Subcutaneous abdominal adipose tissue (tissue), 5 donors: ENCODE results near the gene SLC9A9.

ENCODE experiments used
- H3K27ac ChIP-seq: one replicate; pipeline ENCODE4 v1.7.0; 2013; ENCODE audit warnings: low read depth, mild to moderate bottlenecking, inconsistent platforms, low read length, moderate library complexity
- H3K27me3 ChIP-seq, 5 donors: one replicate each; pipeline ENCODE4 v1.7.0; 2013; ENCODE audit warnings: low read length in 5 of 5, inconsistent platforms in 1 of 5; ENCODE audit not compliant: control insufficient read depth in 5 of 5, insufficient read depth in 4 of 5
- H3K36me3 ChIP-seq, 5 donors: one replicate each; pipeline ENCODE4 v1.7.0; 2013; ENCODE audit warnings: low read length in 5 of 5; ENCODE audit not compliant: control insufficient read depth in 5 of 5, insufficient read depth in 5 of 5
- H3K4me1 ChIP-seq, 5 donors: one replicate each; pipeline ENCODE4 v1.7.0; 2013; ENCODE audit warnings: low read length in 5 of 5, mild to moderate bottlenecking in 3 of 5, moderate library complexity in 1 of 5; ENCODE audit not compliant: control insufficient read depth in 5 of 5, insufficient read depth in 5 of 5
- H3K4me3 ChIP-seq, 5 donors: one replicate each; pipeline ENCODE4 v1.7.0; 2013; ENCODE audit warnings: low read length in 5 of 5, low read depth in 1 of 5
- H3K9ac ChIP-seq, 5 donors: one replicate each; pipeline ENCODE4 v1.7.0; 2013; ENCODE audit warnings: low read length in 5 of 5, mild to moderate bottlenecking in 4 of 5, moderate library complexity in 3 of 5
- H3K9me3 ChIP-seq, 5 donors: one replicate each; pipeline ENCODE4 v1.7.0; 2013; ENCODE audit warnings: low read length in 5 of 5; ENCODE audit not compliant: control insufficient read depth in 5 of 5
- donor health status: healthy.
- donor health status: healthy.
- donor health status: healthy.
- donor health status: healthy.
- donor health status: healthy.

SLC9A9 gene

DNA sequence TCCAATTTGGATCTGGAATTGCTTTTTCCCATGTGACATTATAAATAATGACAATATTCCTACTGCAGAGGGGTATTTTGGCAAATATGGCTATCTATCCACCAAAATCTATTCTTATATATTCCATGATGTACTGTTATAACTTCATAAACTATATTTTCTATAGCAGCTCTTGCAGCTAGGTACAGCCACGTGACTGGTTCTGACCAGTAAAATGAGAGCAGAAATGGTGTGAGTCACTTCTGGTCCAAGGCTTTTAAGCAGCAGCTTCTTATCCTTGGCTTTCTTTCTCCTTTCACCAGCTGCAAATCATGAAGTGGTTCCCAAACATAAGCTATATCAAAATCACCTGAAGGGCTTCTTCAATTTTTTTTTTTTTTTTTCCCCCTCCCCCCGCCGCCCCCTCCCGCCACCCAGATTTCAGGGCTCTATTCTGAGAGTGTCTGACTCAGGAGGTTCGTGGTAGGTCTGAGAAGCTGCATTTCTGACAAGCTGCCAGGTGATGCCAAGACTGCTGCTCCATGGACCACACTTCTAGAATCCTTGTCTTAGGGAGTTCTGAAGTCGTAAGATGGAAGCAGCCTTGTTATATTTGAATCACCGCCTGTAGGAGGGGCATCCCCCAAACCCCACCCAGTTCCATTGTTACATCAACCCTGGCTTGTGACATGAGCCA lies 371.2 kb downstream of the SLC9A9 start:
- Histone ChIP-seq H3K4me3 (no peak overlapping the region), H3K27ac (no peak overlapping the region), H3K9ac (no peak overlapping the region), H3K27me3 (no peaks in the 10 kb centered on the region), H3K4me1 (peaks cover 0 to 5% (median under 1%) of the 10 kb centered on the region in 5 donors), H3K9me3 (no peaks in the 10 kb centered on the region), H3K36me3 (peaks cover 0 to 6% (median 0%) of the 10 kb centered on the region in 5 donors)

DNA sequence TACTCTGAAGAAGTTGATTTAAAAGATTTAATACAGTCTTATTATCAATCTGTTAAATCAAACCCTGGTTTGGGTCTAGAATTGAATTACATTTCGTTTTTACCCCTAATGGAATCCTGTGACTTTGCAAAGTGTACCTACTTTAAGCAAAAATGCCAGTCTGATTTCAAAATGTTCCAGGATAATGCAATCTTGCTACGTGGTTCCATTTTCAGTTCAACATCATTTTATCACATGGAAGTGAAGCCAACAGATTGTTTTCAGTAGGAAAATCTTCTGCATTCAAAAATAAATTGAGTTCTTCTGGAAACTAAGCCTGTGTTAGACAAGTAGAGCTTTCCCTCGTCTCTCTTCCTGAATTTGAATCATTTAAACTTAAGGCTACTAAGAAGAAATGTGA lies 372.3 kb downstream of the SLC9A9 start:
- no peaks in the 10 kb centered on the region for H3K27me3 ChIP-seq
- H3K4me3 ChIP-seq, result no peak overlapping the region
- H3K36me3 ChIP-seq, result peaks cover 0 to 6% (median 0%) of the 10 kb centered on the region in 5 donors
- peaks cover 0 to 5% (median 0%) of the 10 kb centered on the region in 5 donors for H3K4me1 ChIP-seq
- no peak overlapping the region for H3K9ac ChIP-seq
- H3K9me3 ChIP-seq, result no peaks in the 10 kb centered on the region
- no peak overlapping the region for H3K27ac ChIP-seq

GRCh38 chr3:143472731-143473523 lies 375.3 kb downstream of the SLC9A9 start:
- Histone ChIP-seq H3K4me1 (peaks cover 0 to 5% (median 0%) of the 10 kb centered on the region in 5 donors), H3K9ac (no peak overlapping the region), H3K36me3 (peaks cover 0 to under 1% (median 0%) of the 10 kb centered on the region in 5 donors), H3K9me3 (no peaks in the 10 kb centered on the region), H3K27me3 (no peaks in the 10 kb centered on the region), H3K27ac (no peak overlapping the region), H3K4me3 (no peak overlapping the region)

GRCh38 chr3:143471705-143472104 lies 376.6 kb downstream of the SLC9A9 start:
- Histone ChIP-seq H3K9ac (no peak overlapping the region), H3K4me1 (peaks cover 0 to 5% (median 0%) of the 10 kb centered on the region in 5 donors), H3K27me3 (no peaks in the 10 kb centered on the region), H3K27ac (no peak overlapping the region), H3K9me3 (no peaks in the 10 kb centered on the region), H3K36me3 (peaks cover under 1 to 3% (median 2%) of the 10 kb centered on the region in 5 donors), H3K4me3 (no peak overlapping the region)

- Histone ChIP-seq H3K4me1 (peaks cover 0 to 5% (median 0%) of the 10 kb centered on the region in 5 donors), H3K27me3 (no peaks in the 10 kb centered on the region), H3K27ac (no peak overlapping the region), H3K36me3 (peaks cover 3 to 19% (median 13%) of the 10 kb centered on the region in 5 donors), H3K4me3 (no peak overlapping the region), H3K9ac (no peak overlapping the region), H3K9me3 (no peaks in the 10 kb centered on the region)
Measured at GRCh38 chr3:143469159-143469558, 379.1 kb downstream of the SLC9A9 start.

GRCh38 chr3:143465666-143466065 lies 382.6 kb downstream of the SLC9A9 start:
- H3K4me1 ChIP-seq, result no peaks in the 10 kb centered on the region
- no peaks in the 10 kb centered on the region for H3K27me3 ChIP-seq
- no peak overlapping the region for H3K4me3 ChIP-seq
- H3K9me3 ChIP-seq, result no peaks in the 10 kb centered on the region
- no peak overlapping the region for H3K9ac ChIP-seq
- no peak overlapping the region for H3K27ac ChIP-seq
- H3K36me3 ChIP-seq, result peaks cover 7 to 19% (median 13%) of the 10 kb centered on the region in 5 donors

DNA sequence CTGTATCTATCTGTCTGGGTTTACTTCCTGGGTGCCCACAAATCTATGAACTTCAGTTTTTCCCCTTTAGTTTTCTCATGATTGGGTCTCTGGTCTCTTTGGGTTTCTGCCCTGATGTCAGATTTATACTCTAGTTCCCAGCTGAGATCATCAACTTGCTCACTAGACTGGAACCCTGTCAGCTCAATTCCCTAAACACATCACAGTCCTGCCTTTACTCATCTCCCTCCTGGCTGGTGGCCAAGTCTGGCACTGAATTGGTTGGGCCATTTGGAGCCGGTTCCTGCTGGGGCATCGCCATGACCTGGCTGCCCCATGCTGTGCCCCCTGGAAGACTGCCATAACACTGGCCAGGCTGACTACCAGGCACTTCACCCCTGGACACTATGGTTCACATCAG lies 383.4 kb downstream of the SLC9A9 start:
- Histone ChIP-seq H3K9ac (no peak overlapping the region), H3K27ac (no peak overlapping the region), H3K4me3 (no peak overlapping the region), H3K36me3 (peaks cover 7 to 19% (median 17%) of the 10 kb centered on the region in 5 donors), H3K27me3 (no peaks in the 10 kb centered on the region), H3K9me3 (no peaks in the 10 kb centered on the region), H3K4me1 (no peaks in the 10 kb centered on the region)

GRCh38 chr3:143455480-143455879 lies 392.8 kb downstream of the SLC9A9 start:
- Histone ChIP-seq H3K9me3 (peaks cover 0 to 7% (median 5%) of the 10 kb centered on the region in 5 donors), H3K36me3 (peaks cover 0 to 4% (median 0%) of the 10 kb centered on the region in 5 donors), H3K27ac (no peak overlapping the region), H3K27me3 (no peaks in the 10 kb centered on the region), H3K9ac (no peak overlapping the region), H3K4me1 (no peaks in the 10 kb centered on the region), H3K4me3 (no peak overlapping the region)

DNA sequence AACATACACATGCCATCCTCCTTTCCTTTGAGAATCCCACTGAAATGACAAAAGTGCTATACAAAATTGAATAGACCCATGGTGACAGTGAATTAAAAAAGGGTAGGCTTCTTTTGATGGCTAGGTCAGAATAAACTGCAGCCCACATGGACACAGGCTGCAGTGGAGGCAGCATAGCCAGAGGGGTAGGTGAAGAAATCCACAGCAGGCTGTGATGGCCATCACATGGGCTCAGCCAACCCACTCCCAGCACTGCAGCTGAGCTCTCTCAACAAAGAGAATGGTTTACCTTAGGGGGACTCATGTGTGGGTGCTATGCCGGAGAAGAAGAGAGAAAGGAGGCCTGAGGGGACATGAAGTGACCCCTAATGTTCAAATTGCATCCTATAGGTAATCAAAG lies 397.6 kb downstream of the SLC9A9 start:
- no peak overlapping the region for H3K27ac ChIP-seq
- peaks cover 0 to 7% (median 3%) of the 10 kb centered on the region in 5 donors for H3K9me3 ChIP-seq
- H3K27me3 ChIP-seq, result no peaks in the 10 kb centered on the region
- no peaks in the 10 kb centered on the region for H3K4me1 ChIP-seq
- peaks cover 0 to 3% (median 0%) of the 10 kb centered on the region in 5 donors for H3K36me3 ChIP-seq
- no peak overlapping the region for H3K4me3 ChIP-seq
- no peak overlapping the region for H3K9ac ChIP-seq

DNA sequence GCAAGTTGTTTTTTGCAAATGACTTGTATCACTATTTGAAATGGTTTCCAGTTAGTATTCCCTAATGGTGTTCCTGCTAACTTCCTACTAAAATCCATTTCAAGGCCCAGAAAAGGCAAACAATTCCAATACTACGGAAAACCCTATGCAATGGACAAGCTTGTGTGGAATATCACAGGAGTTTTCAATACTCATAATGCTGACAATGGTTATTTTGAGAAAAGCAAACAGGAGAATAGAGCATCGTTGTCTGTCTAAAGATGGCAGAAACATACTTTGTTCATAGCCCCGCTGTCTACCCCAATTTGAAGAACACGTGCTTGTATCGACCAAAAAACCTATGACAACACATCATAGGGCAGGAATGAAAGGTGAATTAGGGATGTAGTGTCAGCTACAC lies 400.8 kb downstream of the SLC9A9 start:
- Histone ChIP-seq H3K4me3 (no peak overlapping the region), H3K4me1 (peaks cover 3 to 23% (median 5%) of the 10 kb centered on the region in 5 donors), H3K9ac (no peak overlapping the region), H3K36me3 (peaks cover 0 to 3% (median 0%) of the 10 kb centered on the region in 5 donors), H3K27ac (no peak overlapping the region), H3K9me3 (no peaks in the 10 kb centered on the region), H3K27me3 (no peaks in the 10 kb centered on the region)
